Prostate gland (tissue), 2 donors: ENCODE measurements around the gene CLPTM1L.

Experiments used
- POLR2A ChIP-seq: fragments of 450-650 bp; IDR thresholded peaks from one replicate; pipeline ENCODE4 v1.6.1; 2016; ENCODE audit warnings: antibody characterized with exemption, mild to moderate bottlenecking
- POLR2AphosphoS5 ChIP-seq: sonication (generic); formaldehyde crosslinking; IDR thresholded peaks from one replicate; pipeline ENCODE4 v1.6.1; 2017; ENCODE audit warnings: antibody characterized with exemption
- TF ChIP-seq, protein P1 (sequence below), 4 experiments: fragments of 200-600 bp in 2 of 4; fragments of 450-650 bp in 2 of 4; sonication (generic) in 2 of 4; IDR thresholded peaks; 1 replicate in 3 of 4; 2 replicates in 1 of 4; pipeline ENCODE4 v1.5.1; 2016 to 2019; ENCODE audit warnings: antibody characterized with exemption in 4 of 4, mild to moderate bottlenecking in 2 of 4, moderate library complexity in 2 of 4

DNA sequence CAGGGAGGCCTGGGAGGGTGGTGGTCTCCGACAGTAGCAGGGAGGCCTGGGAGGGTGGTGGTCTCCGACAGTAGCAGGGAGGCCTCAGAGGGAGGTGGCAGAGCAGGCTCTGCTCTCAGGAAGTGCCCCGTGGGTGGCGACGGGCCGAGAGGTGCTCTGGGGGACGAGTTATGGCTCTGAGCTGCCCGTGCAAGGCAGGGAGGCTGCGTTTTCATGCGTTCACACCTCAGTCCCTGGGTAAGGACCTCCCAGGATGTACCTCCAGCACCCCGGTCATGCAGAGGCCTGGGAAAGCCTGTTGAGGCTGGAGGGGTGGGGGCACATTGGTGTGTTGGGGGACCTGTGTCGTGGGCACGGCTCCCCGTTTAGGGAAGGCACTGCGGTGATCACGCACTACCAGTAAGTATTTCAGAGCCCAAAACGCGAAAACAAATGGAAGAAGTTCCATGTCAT, 37.4 kb upstream of the CLPTM1L start:
- TF ChIP-seq, protein P1, sequence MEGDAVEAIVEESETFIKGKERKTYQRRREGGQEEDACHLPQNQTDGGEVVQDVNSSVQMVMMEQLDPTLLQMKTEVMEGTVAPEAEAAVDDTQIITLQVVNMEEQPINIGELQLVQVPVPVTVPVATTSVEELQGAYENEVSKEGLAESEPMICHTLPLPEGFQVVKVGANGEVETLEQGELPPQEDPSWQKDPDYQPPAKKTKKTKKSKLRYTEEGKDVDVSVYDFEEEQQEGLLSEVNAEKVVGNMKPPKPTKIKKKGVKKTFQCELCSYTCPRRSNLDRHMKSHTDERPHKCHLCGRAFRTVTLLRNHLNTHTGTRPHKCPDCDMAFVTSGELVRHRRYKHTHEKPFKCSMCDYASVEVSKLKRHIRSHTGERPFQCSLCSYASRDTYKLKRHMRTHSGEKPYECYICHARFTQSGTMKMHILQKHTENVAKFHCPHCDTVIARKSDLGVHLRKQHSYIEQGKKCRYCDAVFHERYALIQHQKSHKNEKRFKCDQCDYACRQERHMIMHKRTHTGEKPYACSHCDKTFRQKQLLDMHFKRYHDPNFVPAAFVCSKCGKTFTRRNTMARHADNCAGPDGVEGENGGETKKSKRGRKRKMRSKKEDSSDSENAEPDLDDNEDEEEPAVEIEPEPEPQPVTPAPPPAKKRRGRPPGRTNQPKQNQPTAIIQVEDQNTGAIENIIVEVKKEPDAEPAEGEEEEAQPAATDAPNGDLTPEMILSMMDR (IDR thresholded peaks at IDR 0.05), result no peak
- TF ChIP-seq POLR2A (no peak), POLR2AphosphoS5 (no peak)
